HepG2 (cell line): ENCODE data around the gene ABHD17A. TPM values are rescaled to one million over a fixed set of nuclear protein-coding genes. Genes with fewer than 3 reads are reported as not detected.

ENCODE experiments used
- ADNP ChIP-seq: sonication (generic); formaldehyde crosslinking; IDR thresholded peaks from 2 replicates; pipeline ENCODE4 v1.4.0; 2020; ENCODE audit warnings: missing genetic modification reagents
- CREM ChIP-seq, 2 experiments: sonication (generic) in 1 of 2; formaldehyde crosslinking in 1 of 2; IDR thresholded peaks; 2 replicates each; pipeline versions ENCODE4 v1.4.0 to v1.6.1; 2016 to 2020; ENCODE audit warnings: antibody characterized with exemption in 1 of 2, mild to moderate bottlenecking in 1 of 2, missing genetic modification reagents in 1 of 2
- EEA1 ChIP-seq: sonication (generic); formaldehyde crosslinking; IDR thresholded peaks from 2 replicates; pipeline ENCODE4 v1.5.1; 2020; ENCODE audit warnings: mild to moderate bottlenecking, missing genetic modification reagents, borderline replicate concordance
- FOXC1 ChIP-seq: sonication (generic); formaldehyde crosslinking; IDR thresholded peaks from 2 replicates; pipeline ENCODE4 v1.8.0; 2022; ENCODE audit warnings: mild to moderate bottlenecking, missing genetic modification reagents, borderline replicate concordance
- HMGXB4 ChIP-seq, 2 experiments: sonication (generic) in 1 of 2; formaldehyde crosslinking in 1 of 2; IDR thresholded peaks; 2 replicates each; pipeline versions ENCODE4 v1.4.0 to v1.6.1; 2018 to 2020; ENCODE audit warnings: missing genetic modification reagents in 2 of 2, borderline replicate concordance in 1 of 2, low read depth in 1 of 2, mild to moderate bottlenecking in 1 of 2, missing biosample characterization in 1 of 2
- MAZ ChIP-seq, 2 experiments: sonication (generic) in 1 of 2; formaldehyde crosslinking in 1 of 2; IDR thresholded peaks; 2 replicates each; pipeline versions ENCODE4 v1.5.0 to v1.6.1; 2012 to 2020; ENCODE audit warnings: low read depth in 2 of 2, mild to moderate bottlenecking in 2 of 2, borderline replicate concordance in 1 of 2, improper control_type of control experiment in 1 of 2, low read length in 1 of 2, missing genetic modification reagents in 1 of 2, moderate library complexity in 1 of 2
- SUZ12 ChIP-seq: fragments of 150-350 bp; IDR thresholded peaks from 2 replicates; pipeline ENCODE4 v1.6.1; 2014; ENCODE audit warnings: low read depth, low read length
- XRCC5 ChIP-seq: fragments of 200-400 bp; formaldehyde crosslinking; optimal IDR thresholded peaks from 2 replicates; pipeline ENCODE3; 2017; ENCODE audit warnings: mild to moderate bottlenecking, low read length
- ZFAT ChIP-seq: sonication (generic); formaldehyde crosslinking; conservative IDR thresholded peaks from 2 replicates; pipeline ENCODE4 v1.8.1; 2023; ENCODE audit warnings: missing genetic modification reagents, inconsistent platforms
- ZFP1 ChIP-seq: IDR thresholded peaks from 2 replicates; pipeline ENCODE4 v1.6.1; 2016
- ZNF407 ChIP-seq: sonication (generic); formaldehyde crosslinking; IDR thresholded peaks from one replicate; pipeline ENCODE4 v1.5.1; 2020; ENCODE audit warnings: mild to moderate bottlenecking, missing genetic modification reagents; ENCODE audit errors: not compliant biosample characterization
- ZNF615 ChIP-seq: sonication (generic); formaldehyde crosslinking; IDR thresholded peaks from 2 replicates; pipeline ENCODE4 v1.5.0; 2020; ENCODE audit warnings: mild to moderate bottlenecking, missing genetic modification reagents, borderline replicate concordance
- ZNF619 ChIP-seq: sonication (generic); formaldehyde crosslinking; IDR thresholded peaks from 2 replicates; pipeline ENCODE4 v1.4.0; 2020; ENCODE audit warnings: mild to moderate bottlenecking, missing genetic modification reagents
- ZNF776 ChIP-seq: sonication (generic); formaldehyde crosslinking; IDR thresholded peaks from 2 replicates; pipeline ENCODE4 v1.4.0; 2020; ENCODE audit warnings: mild to moderate bottlenecking, missing genetic modification reagents
- ZNF781 ChIP-seq: sonication (generic); formaldehyde crosslinking; IDR thresholded peaks from 2 replicates; pipeline ENCODE4 v1.5.1; 2020; ENCODE audit warnings: borderline replicate concordance, mild to moderate bottlenecking, missing genetic modification reagents; ENCODE audit errors: not compliant biosample characterization
- polyA plus RNA-seq, 8 experiments: library from polyadenylated mRNA; depleted of rRNA in 3 of 8; stranded (reverse) in 7 of 8; unstranded in 1 of 8; fragments of >200 nt; fragmentation: Illumina TruSeq in 4 of 8; extraction: Trizol in 4 of 8; gene quantifications; 2 replicates each; pipeline versions ENCODE4 v1.2.1 to v1.2.3, GENCODE V29; 2011 to 2016; ENCODE audit warnings: low read depth in 4 of 8, missing spikeins in 1 of 8, mixed read lengths in 1 of 8; ENCODE audit not compliant: insufficient read depth in 1 of 8
- total RNA-seq, 5 experiments: library from RNA; depleted of rRNA; stranded (reverse); fragments of >200 nt; fragmentation: Illumina TruSeq; extraction: Trizol; gene quantifications; 2 replicates each; pipeline ENCODE4 v1.2.3, GENCODE V29; 2016; ENCODE audit warnings: low read depth in 1 of 5
- TF ChIP-seq, protein P1 (sequence below): sonication (generic); formaldehyde crosslinking; IDR thresholded peaks from 2 replicates; pipeline ENCODE4 v1.4.0; 2020; ENCODE audit warnings: mild to moderate bottlenecking, missing genetic modification reagents, borderline replicate concordance

Gene ABHD17A
- total and polyA plus RNA-seq, 2 of the 13 experiments (the other 11 are each of a cell fraction or from before 2014, with no cell fraction given), result 27.7 to 40.8 TPM

GRCh38 chr19:1905110-1905862 lies 20.0 kb upstream of the ABHD17A start, which contains the start of the genes ADAT3 and SCAMP4 (continued):
- peak; percentile 27 for TF ChIP-seq ZNF407 (CRISPR knock-in tag)
- TF ChIP-seq ADNP, result 0 out of 2 replicates have a peak, but pooled peaks have one; percentile 45
- TF ChIP-seq ZNF619 (CRISPR knock-in tag), result no peak; the same call in 1 of the 2 replicates
- peak; percentile 84 for TF ChIP-seq XRCC5
- TF ChIP-seq, protein P1, sequence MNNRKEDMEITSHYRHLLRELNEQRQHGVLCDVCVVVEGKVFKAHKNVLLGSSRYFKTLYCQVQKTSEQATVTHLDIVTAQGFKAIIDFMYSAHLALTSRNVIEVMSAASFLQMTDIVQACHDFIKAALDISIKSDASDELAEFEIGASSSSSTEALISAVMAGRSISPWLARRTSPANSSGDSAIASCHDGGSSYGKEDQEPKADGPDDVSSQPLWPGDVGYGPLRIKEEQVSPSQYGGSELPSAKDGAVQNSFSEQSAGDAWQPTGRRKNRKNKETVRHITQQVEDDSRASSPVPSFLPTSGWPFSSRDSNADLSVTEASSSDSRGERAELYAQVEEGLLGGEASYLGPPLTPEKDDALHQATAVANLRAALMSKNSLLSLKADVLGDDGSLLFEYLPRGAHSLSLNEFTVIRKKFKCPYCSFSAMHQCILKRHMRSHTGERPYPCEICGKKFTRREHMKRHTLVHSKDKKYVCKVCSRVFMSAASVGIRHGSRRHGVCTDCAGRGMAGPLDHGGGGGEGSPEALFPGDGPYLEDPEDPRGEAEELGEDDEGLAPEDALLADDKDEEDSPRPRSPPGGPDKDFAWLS (CRISPR knock-in tag), result 0 out of 2 replicates have a peak, but pooled peaks have one; percentile 42
- no peak for TF ChIP-seq ZNF781 (CRISPR knock-in tag)
- TF ChIP-seq ZFP1 (CRISPR knock-in tag), result no peak
- peak; percentile 86 for TF ChIP-seq SUZ12
- no peak for TF ChIP-seq ZNF615 (CRISPR knock-in tag)
- TF ChIP-seq ZNF776 (CRISPR knock-in tag), result no peak
- TF ChIP-seq FOXC1 (CRISPR knock-in tag), result no peak; the same call in none of the 2 replicates
- no peak for TF ChIP-seq EEA1 (CRISPR knock-in tag)
- peak; percentile 38 for TF ChIP-seq CREM (IDR thresholded peaks at IDR 0.05)
- no peak for TF ChIP-seq CREM (CRISPR knock-in tag; IDR thresholded peaks at IDR 0.05)
- TF ChIP-seq ZFAT, result no peak
- peak; percentile 97 for TF ChIP-seq MAZ (IDR thresholded peaks at IDR 0.05; ENCODE audit: borderline replicate concordance, low read depth, low read length)
- peak; percentile 93 for TF ChIP-seq MAZ (CRISPR knock-in tag; IDR thresholded peaks at IDR 0.05; ENCODE audit: low read depth)
- TF ChIP-seq HMGXB4 (CRISPR knock-in tag; IDR thresholded peaks at IDR 0.05; ENCODE audit: borderline replicate concordance in 1 of 2, low read depth in 1 of 2), result peak; percentile 57 to 66
